Lung (tissue), 12 donors: Measurements from ENCODE around the gene C3orf20. TPM values are rescaled to one million over a fixed set of nuclear protein-coding genes. Genes with fewer than 3 reads are reported as not detected.

ENCODE experiments used
- ATAC-seq: fragments of 200-7000 bp; cut with Tn5 transposase; one replicate; pipeline ENCODE4 v1.9.1; 2020; ENCODE audit warnings: moderate number of reproducible peaks; ENCODE audit not compliant: insufficient read depth, low FRiP score
- DNase-seq, 3 donors: peaks; one replicate each; pipeline ENCODE4 v3.0.0-alpha.2; 2013 to 2017
- H3K27ac ChIP-seq, 2 donors: one replicate each; pipeline ENCODE4 v1.5.1; 2013; ENCODE audit warnings: mild to moderate bottlenecking in 2 of 2, moderate library complexity in 2 of 2, control low read depth in 1 of 2, inconsistent platforms in 1 of 2, low read depth in 1 of 2, low read length in 1 of 2
- H3K27me3 ChIP-seq, 3 donors: one replicate each; pipeline ENCODE4 v1.5.1; 2013; ENCODE audit warnings: low read length in 2 of 3; ENCODE audit not compliant: control insufficient read depth in 3 of 3, insufficient read depth in 3 of 3
- H3K36me3 ChIP-seq, 4 donors: one replicate each; pipeline ENCODE4 v1.5.1; 2013; ENCODE audit warnings: low read length in 4 of 4, mild to moderate bottlenecking in 1 of 4, moderate library complexity in 1 of 4; ENCODE audit not compliant: control insufficient read depth in 4 of 4, insufficient read depth in 4 of 4
- H3K4me1 ChIP-seq, 5 donors: one replicate each; pipeline ENCODE4 v1.5.1; 2013; ENCODE audit warnings: low read length in 5 of 5, mild to moderate bottlenecking in 2 of 5, moderate library complexity in 1 of 5; ENCODE audit not compliant: control insufficient read depth in 5 of 5, insufficient read depth in 5 of 5
- H3K4me3 ChIP-seq: one replicate; pipeline ENCODE4 v1.5.1; 2013; ENCODE audit warnings: mild to moderate bottlenecking, control low read depth, moderate library complexity
- H3K9ac ChIP-seq, 2 donors: one replicate each; pipeline ENCODE4 v1.5.1; 2013; ENCODE audit warnings: low read length in 2 of 2, control low read depth in 1 of 2; ENCODE audit not compliant: insufficient read depth in 1 of 2
- H3K9me3 ChIP-seq, 4 donors: one replicate each; pipeline ENCODE4 v1.5.1; 2013; ENCODE audit warnings: low read length in 3 of 4, mild to moderate bottlenecking in 1 of 4, moderate library complexity in 1 of 4; ENCODE audit not compliant: control insufficient read depth in 4 of 4, insufficient read depth in 3 of 4
- WGBS, 2 donors: extraction: QIAGEN DNeasy Blood & Tissue Kit; methylation state at CpG; one replicate each; pipeline ENCODE4 v1.1.7; 2013; 5-methylcytosine and 5-hydroxymethylcytosine counted together
- polyA plus RNA-seq, 2 donors: library from polyadenylated mRNA; stranded (reverse); fragments of 200-250 nt; gene quantifications; one replicate each; pipeline ENCODE4 v1.2.1, GENCODE V29; 2013
- total RNA-seq, 2 donors: library from RNA; depleted of rRNA in 1 of 2; stranded (reverse); fragments of >200 nt in 1 of 2; gene quantifications; one replicate each; pipeline ENCODE4 v1.2.1, GENCODE V29; 2014 to 2021
- TF ChIP-seq, protein P1 (sequence below): IDR thresholded peaks from 2 replicates; pipeline ENCODE4 v1.5.1; 2012; ENCODE audit warnings: mild to moderate bottlenecking; ENCODE audit errors: control extremely low read depth, extremely low read depth
- donor health status: control.
- donor health status: control.
- donor health status: Bipolar disorder and iron deficiency.
- donor health status: healthy.
- donor health status: DM: yes; HTN: yes; CAD: no.

Gene C3orf20
- total and polyA plus RNA-seq, 4 donors, result 0.03 to 0.14 (median 0.12) TPM; not detected in 1

DNA sequence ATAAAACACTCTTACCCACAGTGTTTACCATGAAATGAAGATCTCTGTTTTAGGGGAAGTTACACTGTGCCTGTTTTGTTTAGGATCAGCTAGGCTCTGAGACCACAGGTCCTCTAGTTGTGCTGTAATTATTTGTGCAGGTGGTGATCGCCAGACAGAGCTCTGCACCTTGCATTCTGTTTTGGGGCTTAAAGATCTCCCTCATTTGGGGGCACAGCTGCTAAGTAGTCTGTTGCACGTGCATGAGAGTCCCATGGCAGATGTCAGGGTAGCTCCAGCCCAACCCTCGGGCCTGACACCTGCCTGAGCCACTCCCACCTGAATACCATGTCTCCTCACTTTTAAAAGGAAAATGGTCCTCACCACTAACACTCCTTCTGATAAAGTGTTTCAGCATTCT lies 12.4 kb downstream of the C3orf20 start:
- DNase-seq, result no peak
- Histone ChIP-seq H3K27me3 (no peaks in the 10 kb centered on the region), H3K36me3 (no peaks in the 10 kb centered on the region), H3K27ac (no peak overlapping the region), H3K4me3 (no peak overlapping the region), H3K9ac (no peak overlapping the region), H3K4me1 (peaks cover 0 to 4% (median 0%) of the 10 kb centered on the region in 5 donors), H3K9me3 (no peaks in the 10 kb centered on the region)
- TF ChIP-seq, protein P1, sequence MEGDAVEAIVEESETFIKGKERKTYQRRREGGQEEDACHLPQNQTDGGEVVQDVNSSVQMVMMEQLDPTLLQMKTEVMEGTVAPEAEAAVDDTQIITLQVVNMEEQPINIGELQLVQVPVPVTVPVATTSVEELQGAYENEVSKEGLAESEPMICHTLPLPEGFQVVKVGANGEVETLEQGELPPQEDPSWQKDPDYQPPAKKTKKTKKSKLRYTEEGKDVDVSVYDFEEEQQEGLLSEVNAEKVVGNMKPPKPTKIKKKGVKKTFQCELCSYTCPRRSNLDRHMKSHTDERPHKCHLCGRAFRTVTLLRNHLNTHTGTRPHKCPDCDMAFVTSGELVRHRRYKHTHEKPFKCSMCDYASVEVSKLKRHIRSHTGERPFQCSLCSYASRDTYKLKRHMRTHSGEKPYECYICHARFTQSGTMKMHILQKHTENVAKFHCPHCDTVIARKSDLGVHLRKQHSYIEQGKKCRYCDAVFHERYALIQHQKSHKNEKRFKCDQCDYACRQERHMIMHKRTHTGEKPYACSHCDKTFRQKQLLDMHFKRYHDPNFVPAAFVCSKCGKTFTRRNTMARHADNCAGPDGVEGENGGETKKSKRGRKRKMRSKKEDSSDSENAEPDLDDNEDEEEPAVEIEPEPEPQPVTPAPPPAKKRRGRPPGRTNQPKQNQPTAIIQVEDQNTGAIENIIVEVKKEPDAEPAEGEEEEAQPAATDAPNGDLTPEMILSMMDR, result no peak
- 68 to 71% methylated on average over 3 of the region's 3 CpGs for WGBS, 2 donors
- ATAC-seq, result no peak

DNA sequence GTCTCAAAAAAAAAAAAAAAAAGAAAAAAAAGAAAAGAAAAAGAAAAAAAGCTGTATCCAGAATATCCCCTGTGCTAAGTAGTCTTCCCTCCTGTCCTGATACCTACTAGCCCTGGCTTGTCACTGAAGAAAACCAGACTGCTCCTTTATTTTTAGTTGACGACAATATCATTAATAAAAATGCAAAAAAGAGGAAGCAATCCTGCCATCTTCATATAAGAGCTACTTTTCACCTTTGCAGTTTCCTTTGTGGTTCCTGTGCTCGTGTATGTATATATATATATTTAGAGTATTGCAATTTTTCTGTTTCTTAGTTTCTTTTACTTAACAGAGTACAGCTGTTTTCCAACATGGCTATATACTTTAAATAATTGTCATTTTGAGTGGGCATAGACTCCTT lies 13.6 kb downstream of the C3orf20 start:
- DNase-seq (no peak), ATAC-seq (no peak)
- no peak overlapping the region for H3K4me3 ChIP-seq
- peaks cover 0 to 4% (median 0%) of the 10 kb centered on the region in 5 donors for H3K4me1 ChIP-seq
- no peak overlapping the region for H3K27ac ChIP-seq
- H3K27me3 ChIP-seq, result no peaks in the 10 kb centered on the region
- TF ChIP-seq, protein P1, result no peak
- H3K9me3 ChIP-seq, result no peaks in the 10 kb centered on the region
- no peaks in the 10 kb centered on the region for H3K36me3 ChIP-seq
- H3K9ac ChIP-seq, result no peak overlapping the region
- 23 to 66% methylated on average over 2 of the region's 2 CpGs for WGBS, 2 donors

DNA sequence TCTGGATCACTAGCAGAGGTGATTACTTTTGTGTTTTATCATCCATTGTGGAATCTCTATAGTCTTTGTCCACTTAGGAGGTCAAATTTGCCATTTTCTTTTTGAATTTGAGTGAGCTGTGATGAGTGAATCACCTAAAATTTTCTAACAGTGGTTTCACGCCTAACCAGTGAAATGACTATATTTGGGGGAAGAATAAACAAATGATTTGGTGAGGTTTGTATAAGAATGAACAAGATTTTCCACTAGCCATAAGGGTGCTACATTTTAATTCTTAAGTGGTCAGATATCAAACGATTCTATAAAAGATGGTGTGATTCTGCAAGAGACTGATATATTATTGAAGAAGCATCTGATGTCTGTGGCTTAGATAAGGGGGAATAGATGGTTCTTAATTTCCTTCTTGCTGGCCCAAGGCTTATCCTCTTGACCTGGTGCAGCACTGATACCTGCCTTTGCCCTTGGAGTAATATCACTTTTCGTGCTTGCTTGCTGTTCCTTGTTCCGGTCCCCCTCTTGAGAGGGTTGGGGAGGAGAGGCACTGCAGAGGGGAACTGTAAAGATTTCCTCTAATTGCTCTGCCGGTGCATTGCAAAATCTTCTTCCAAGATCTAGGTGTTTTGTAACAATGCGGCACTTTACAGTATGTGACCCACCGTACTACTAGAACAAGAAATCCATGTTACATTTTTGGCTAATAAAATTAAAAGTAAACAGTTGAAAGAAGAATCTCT lies 14.5 kb downstream of the C3orf20 start:
- H3K9me3 ChIP-seq, result no peaks in the 10 kb centered on the region
- 41 to 50% methylated on average over 7 of the region's 7 CpGs for WGBS, 2 donors
- H3K4me1 ChIP-seq, result peaks cover 0 to 4% (median 0%) of the 10 kb centered on the region in 5 donors
- DNase-seq (no peak), ATAC-seq (no peak)
- no peaks in the 10 kb centered on the region for H3K36me3 ChIP-seq
- TF ChIP-seq, protein P1, result no peak
- H3K9ac ChIP-seq, result no peak overlapping the region
- H3K4me3 ChIP-seq, result no peak overlapping the region
- H3K27me3 ChIP-seq, result no peaks in the 10 kb centered on the region
- no peak overlapping the region for H3K27ac ChIP-seq
